GM20431 (cell line): ENCODE measurements around the gene RASSF5.
"Not testable (repeated sequence)": the region's sequence is repeated elsewhere in the genome, so short reads cannot be mapped to it uniquely, and the experiment has no call there.

Experiments used
- in situ Hi-C: fragments of 300-500 bp; cut with MseI, MboI; formaldehyde crosslinking; loops from one replicate; pipeline ENCODE4 v1.15.0; 2020; ENCODE audit warnings: low sequenced_read_pairs; ENCODE audit not compliant: unreplicated experiment

Gene RASSF5

GRCh38 chr1:206600527-206600926 lies 93.2 kb downstream of the RASSF5 start:
- in situ Hi-C loops, result no loop called here

GRCh38 chr1:206604861-206605260 lies 97.5 kb downstream of the RASSF5 start:
- in situ Hi-C loops, result no loop called here

- in situ Hi-C loops, result no loop called here
Observed at GRCh38 chr1:206606867-206607266, 99.5 kb downstream of the RASSF5 start.

- in situ Hi-C loops, result no loop called here
Observed at GRCh38 chr1:206608108-206608698, 100.9 kb downstream of the RASSF5 start.

- in situ Hi-C loops, result no loop called here
Observed at GRCh38 chr1:206609229-206609991, 102.1 kb downstream of the RASSF5 start.

DNA sequence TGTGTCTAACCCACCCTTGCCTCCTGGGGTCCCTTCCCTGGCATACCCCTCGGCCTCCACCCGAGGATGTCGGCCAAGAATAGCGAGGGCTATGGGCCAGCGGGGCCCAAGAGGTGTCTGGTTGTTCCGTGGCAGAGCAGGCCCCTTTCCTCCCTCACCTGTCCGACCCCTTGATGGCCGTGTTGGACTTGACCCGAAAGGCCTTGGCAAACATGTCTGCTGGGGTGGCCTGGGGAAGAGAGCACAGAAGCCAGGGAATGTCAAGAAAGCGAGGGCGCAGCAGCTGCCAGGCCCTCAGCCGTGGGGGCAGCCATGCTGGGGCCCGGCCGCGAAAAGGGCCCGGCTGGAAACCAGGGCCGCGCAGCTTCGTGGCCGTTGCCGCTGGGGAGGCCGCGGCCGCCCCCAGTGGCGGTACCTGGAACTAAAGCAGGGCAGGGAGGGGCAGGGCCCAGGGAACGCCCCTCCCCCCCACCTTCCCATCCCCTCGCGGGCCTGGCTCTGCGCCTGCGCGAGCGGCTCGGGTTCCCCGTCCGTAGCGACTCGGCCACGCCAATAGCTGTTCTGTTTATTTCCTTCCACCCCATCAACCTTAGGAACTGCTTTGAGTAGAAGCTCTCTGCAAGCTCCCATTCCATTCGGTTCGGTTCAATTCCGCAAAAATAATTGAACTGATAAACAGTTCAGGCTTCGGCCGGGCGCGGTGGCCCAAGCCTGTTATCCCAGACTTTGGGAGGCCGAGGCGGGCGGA lies 105.0 kb downstream of the RASSF5 start, which contains the start of gene EIF2D:
Gene EIF2D (minus strand): TSS at position 337 of the 748 bp plus-strand sequence. CDS start 123 bp downstream, at position 214.
- in situ Hi-C loops, result no loop called here

- in situ Hi-C loops, result not testable (repeated sequence)
Observed at GRCh38 chr1:206626396-206626795, 119.1 kb downstream of the RASSF5 start.

- in situ Hi-C loops, result no loop called here
Observed at GRCh38 chr1:206628916-206629315, 121.6 kb downstream of the RASSF5 start.

DNA sequence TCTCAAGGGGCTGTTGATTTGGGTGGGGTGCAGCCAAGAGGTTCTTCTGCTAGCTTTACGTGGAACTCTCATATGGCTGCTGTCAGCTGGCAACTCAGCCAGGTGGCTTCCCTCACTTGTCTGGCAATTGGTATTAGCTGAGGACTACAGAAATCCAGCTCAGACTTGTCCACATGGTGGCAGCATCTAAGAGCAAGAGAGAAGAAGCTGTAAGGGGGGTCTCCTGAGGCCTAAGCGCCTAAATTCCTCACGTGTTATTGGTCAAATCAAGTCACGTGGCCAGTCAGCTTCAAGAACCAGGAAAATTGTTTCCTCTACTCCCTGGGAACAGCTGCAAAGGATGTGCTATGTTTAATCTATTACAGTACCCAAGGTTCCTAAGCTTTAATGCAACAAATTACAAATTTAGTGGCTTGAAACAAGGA lies 123.8 kb downstream of the RASSF5 start:
- in situ Hi-C loops, result no loop called here

DNA sequence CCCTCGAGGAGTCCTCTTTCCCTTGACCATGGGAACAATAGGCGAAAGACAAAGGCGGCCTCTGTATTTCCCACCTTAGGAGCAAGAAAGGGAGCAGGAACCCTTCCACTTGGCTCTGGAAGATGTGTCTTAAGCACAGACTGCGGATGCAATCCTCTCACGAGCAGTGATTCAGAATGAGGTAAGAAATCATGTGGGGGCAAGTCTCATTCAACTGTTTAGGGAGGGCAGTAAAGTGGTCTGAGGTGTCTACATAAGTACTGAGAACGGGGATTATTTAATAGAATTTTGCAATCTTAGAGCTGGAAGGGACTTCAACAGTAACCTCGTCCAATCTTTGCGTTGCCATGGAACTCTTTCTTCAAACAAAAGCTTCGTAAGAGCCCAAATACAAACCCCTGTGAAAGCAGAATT lies 126.4 kb downstream of the RASSF5 start:
- in situ Hi-C loops, result no loop called here

GRCh38 chr1:206634365-206635079 lies 127.2 kb downstream of the RASSF5 start:
- in situ Hi-C loops, result no loop called here

DNA sequence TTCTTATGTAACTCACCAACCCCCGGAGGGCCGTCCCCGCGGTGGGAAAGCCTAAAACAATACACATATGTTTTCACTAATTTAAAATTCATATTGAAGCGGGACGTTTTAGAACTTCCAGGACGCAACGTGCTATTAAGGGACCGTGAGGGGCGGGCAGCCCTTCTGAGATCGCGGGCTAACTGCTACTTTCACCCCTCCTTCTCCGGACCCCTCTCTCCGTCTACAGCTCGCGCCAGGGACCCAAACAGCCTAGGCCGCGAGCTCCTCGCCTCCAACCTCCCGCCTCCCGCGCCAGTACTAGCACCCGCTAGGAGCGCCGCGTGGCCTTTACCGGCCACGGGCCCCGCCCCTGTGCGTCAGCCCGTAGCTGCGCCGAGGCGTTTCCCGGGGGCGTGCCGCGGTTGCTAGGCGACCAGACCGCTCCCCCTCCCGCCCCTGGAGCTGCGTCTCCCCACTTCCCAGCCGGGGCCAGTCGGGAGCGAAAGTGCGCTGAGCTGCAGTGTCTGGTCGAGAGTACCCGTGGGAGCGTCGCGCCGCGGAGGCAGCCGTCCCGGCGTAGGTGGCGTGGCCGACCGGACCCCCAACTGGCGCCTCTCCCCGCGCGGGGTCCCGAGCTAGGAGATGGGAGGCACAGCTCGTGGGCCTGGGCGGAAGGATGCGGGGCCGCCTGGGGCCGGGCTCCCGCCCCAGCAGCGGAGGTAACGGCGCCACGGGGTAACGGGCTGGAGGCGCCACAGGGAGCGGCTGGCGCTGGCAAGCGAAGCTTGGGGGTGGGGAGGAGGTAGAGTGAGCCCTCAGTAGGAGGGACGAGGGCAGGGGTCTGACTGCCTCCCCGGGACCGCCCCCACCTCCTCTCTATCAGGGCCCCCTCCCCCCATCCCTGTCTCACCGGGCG lies 128.0 kb downstream of the RASSF5 start, which contains the start of gene DYRK3:
Gene DYRK3 (plus strand): TSS at position 457 of the 898 bp plus-strand sequence. CDS start 168 bp downstream, at position 625.
- in situ Hi-C loops, result no loop called here

DNA sequence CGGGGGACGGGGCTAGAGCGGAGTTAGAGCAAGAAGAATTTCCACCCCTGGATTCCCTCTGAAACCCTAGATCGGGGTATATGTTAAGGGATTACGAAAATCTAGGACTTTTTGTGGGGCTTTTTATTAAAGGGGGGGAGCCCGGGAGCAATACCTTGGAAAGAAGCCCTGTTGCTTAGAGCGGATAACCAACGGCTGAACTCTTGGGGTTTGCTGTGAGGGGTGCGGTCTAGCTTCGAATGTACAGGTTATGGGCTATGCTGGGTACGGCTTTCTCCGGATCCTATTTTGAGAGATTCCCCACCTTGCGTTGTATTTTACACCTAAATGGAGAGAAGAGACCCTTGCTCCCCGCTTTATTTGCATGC lies 128.6 kb downstream of the RASSF5 start:
- in situ Hi-C loops, result no loop called here

GRCh38 chr1:206636671-206637070 lies 129.3 kb downstream of the RASSF5 start:
- in situ Hi-C loops, result no loop called here

DNA sequence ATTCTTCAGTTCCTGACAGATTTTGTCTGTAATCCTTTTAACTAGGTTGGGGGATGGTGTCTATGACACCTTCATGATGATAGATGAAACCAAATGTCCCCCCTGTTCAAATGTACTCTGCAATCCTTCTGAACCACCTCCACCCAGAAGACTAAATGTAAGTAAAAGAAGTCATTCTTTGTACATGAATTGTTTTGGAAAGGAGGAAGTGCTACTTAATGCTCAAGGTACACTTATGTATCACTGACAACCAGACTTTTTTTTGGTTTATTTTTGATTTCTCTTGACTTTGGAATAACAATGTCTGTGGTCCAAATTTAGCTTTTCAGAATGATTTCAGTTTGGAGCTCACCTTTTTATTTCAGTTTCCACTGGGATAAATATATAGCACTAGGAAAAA lies 130.3 kb downstream of the RASSF5 start:
- in situ Hi-C loops, result no loop called here
